Measurements from ENCODE around the gene CHRM5.

Gene CHRM5

GRCh38 chr15:34019369-34019990 lies 51.2 kb downstream of the CHRM5 start:
- no peak overlapping the region for H3K4me3 ChIP-seq (ENCODE audit: low read depth, low read length)
- no peak for TF ChIP-seq POLR2A (IDR thresholded peaks at IDR 0.05; ENCODE audit: extremely low read depth, insufficient read length)
- TF ChIP-seq, protein P1, sequence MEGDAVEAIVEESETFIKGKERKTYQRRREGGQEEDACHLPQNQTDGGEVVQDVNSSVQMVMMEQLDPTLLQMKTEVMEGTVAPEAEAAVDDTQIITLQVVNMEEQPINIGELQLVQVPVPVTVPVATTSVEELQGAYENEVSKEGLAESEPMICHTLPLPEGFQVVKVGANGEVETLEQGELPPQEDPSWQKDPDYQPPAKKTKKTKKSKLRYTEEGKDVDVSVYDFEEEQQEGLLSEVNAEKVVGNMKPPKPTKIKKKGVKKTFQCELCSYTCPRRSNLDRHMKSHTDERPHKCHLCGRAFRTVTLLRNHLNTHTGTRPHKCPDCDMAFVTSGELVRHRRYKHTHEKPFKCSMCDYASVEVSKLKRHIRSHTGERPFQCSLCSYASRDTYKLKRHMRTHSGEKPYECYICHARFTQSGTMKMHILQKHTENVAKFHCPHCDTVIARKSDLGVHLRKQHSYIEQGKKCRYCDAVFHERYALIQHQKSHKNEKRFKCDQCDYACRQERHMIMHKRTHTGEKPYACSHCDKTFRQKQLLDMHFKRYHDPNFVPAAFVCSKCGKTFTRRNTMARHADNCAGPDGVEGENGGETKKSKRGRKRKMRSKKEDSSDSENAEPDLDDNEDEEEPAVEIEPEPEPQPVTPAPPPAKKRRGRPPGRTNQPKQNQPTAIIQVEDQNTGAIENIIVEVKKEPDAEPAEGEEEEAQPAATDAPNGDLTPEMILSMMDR (IDR thresholded peaks at IDR 0.05; ENCODE audit: low read depth, low read length): no peak
- TF ChIP-seq, protein P2, sequence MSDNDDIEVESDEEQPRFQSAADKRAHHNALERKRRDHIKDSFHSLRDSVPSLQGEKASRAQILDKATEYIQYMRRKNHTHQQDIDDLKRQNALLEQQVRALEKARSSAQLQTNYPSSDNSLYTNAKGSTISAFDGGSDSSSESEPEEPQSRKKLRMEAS (IDR thresholded peaks at IDR 0.05; ENCODE audit: low read depth, low read length): no peak
- TF ChIP-seq MYC (IDR thresholded peaks at IDR 0.05; ENCODE audit: low read depth, low read length): no peak
- peak; percentile 12 for DNase-seq (ENCODE audit: low read depth)

DNA sequence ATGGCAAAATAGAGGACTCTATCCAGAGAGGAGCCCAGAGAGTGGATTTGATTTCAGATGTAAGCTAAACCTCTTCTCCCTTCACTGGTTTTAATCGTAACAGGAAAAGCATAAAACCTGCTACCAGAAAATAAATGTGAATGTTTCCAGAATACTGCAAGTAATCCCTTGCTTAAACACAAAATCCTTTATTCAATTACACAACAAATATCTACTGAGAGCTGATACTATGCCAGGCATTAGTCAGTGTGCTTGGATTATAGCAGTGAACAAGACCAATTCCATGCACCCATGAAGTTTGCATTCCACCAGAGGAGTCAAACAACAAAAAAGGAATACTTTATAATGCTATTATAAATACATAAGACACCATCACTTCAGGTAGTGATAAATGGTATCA lies 55.6 kb downstream of the CHRM5 start:
- DNase-seq (ENCODE audit: low read depth): no peak
- H3K4me3 ChIP-seq (ENCODE audit: low read depth, low read length): no peak overlapping the region
- TF ChIP-seq, protein P1 (IDR thresholded peaks at IDR 0.05; ENCODE audit: low read depth, low read length): no peak
- TF ChIP-seq, protein P2 (IDR thresholded peaks at IDR 0.05; ENCODE audit: low read depth, low read length): no peak
- TF ChIP-seq MYC (IDR thresholded peaks at IDR 0.05; ENCODE audit: low read depth, low read length) (no peak), POLR2A (IDR thresholded peaks at IDR 0.05; ENCODE audit: extremely low read depth, insufficient read length) (no peak)

- TF ChIP-seq, protein P2 (IDR thresholded peaks at IDR 0.05; ENCODE audit: low read depth, low read length): no peak
- TF ChIP-seq MYC (IDR thresholded peaks at IDR 0.05; ENCODE audit: low read depth, low read length): no peak
- TF ChIP-seq POLR2A (IDR thresholded peaks at IDR 0.05; ENCODE audit: extremely low read depth, insufficient read length): no peak
- TF ChIP-seq, protein P1 (IDR thresholded peaks at IDR 0.05; ENCODE audit: low read depth, low read length): no peak
- no peak overlapping the region for H3K4me3 ChIP-seq (ENCODE audit: low read depth, low read length)
- DNase-seq (ENCODE audit: low read depth): peak; percentile 33
Observed at GRCh38 chr15:34025252-34025651, 57.0 kb downstream of the CHRM5 start.

- H3K4me3 ChIP-seq (ENCODE audit: low read depth, low read length): no peak overlapping the region
- TF ChIP-seq, protein P1 (IDR thresholded peaks at IDR 0.05; ENCODE audit: low read depth, low read length): no peak
- TF ChIP-seq MYC (IDR thresholded peaks at IDR 0.05; ENCODE audit: low read depth, low read length) (no peak), POLR2A (IDR thresholded peaks at IDR 0.05; ENCODE audit: extremely low read depth, insufficient read length) (no peak)
- TF ChIP-seq, protein P2 (IDR thresholded peaks at IDR 0.05; ENCODE audit: low read depth, low read length): no peak
- no peak for DNase-seq (ENCODE audit: low read depth)
Observed at GRCh38 chr15:34027606-34028005, 59.3 kb downstream of the CHRM5 start.

GRCh38 chr15:34031987-34032760 lies 63.9 kb downstream of the CHRM5 start:
- no peak overlapping the region for H3K4me3 ChIP-seq (ENCODE audit: low read depth, low read length)
- TF ChIP-seq, protein P2 (IDR thresholded peaks at IDR 0.05; ENCODE audit: low read depth, low read length): no peak
- TF ChIP-seq POLR2A (IDR thresholded peaks at IDR 0.05; ENCODE audit: extremely low read depth, insufficient read length): no peak
- TF ChIP-seq MYC (IDR thresholded peaks at IDR 0.05; ENCODE audit: low read depth, low read length): no peak
- TF ChIP-seq, protein P1 (IDR thresholded peaks at IDR 0.05; ENCODE audit: low read depth, low read length): no peak
- DNase-seq (ENCODE audit: low read depth): no peak

All from NB4 (cell line).